NCI-H1694 (cell line): ENCODE measurements around the gene CYP4F2.
"Not testable (repeated sequence)": the region's sequence is repeated elsewhere in the genome, so short reads cannot be mapped to it uniquely, and the experiment has no call there.

Experiments used
- DNase-seq: peaks from one replicate; lab custom pipeline; 2025; lab: John Stamatoyannopoulos, UW

Gene CYP4F2

GRCh38 chr19:15897738-15898276 is at the start of gene CYP4F2:
Gene CYP4F2, minus strand, starts transcription at chr19:15898074. Its CDS starts 463 bp downstream, at chr19:15897611.
- DNase-seq = no peak

GRCh38 chr19:15945301-15945700 is 47.4 kb upstream of the CYP4F2 start:
- no peak for DNase-seq

GRCh38 chr19:15944401-15944800 is 46.5 kb upstream of the CYP4F2 start:
- no peak for DNase-seq

GRCh38 chr19:15937771-15938170 is 39.9 kb upstream of the CYP4F2 start:
- no peak for DNase-seq

- DNase-seq = no peak
Observed at GRCh38 chr19:15936950-15937349, 39.1 kb upstream of the CYP4F2 start.

- no peak for DNase-seq
Observed at GRCh38 chr19:15936173-15936572, 38.3 kb upstream of the CYP4F2 start.

- no peak for DNase-seq
Observed at GRCh38 chr19:15935167-15935702, 37.4 kb upstream of the CYP4F2 start.

GRCh38 chr19:15934332-15935078 is 36.6 kb upstream of the CYP4F2 start, which contains the start of gene CYP4F11:
Gene CYP4F11, minus strand, starts transcription at chr19:15934529. Its CDS starts 121 bp downstream, at chr19:15934408.
- no peak for DNase-seq

GRCh38 chr19:15933761-15934331 is 36.0 kb upstream of the CYP4F2 start:
- DNase-seq = not testable (repeated sequence)

GRCh38 chr19:15928321-15928720 is 30.4 kb upstream of the CYP4F2 start:
- no peak for DNase-seq

- DNase-seq = no peak
Observed at GRCh38 chr19:15926484-15926883, 28.6 kb upstream of the CYP4F2 start.

GRCh38 chr19:15923702-15924101 is 25.8 kb upstream of the CYP4F2 start:
- no peak for DNase-seq

GRCh38 chr19:15922021-15922420 is 24.1 kb upstream of the CYP4F2 start:
- DNase-seq = no peak

GRCh38 chr19:15919243-15919642 is 21.4 kb upstream of the CYP4F2 start:
- DNase-seq = no peak

GRCh38 chr19:15915109-15915508 is 17.2 kb upstream of the CYP4F2 start:
- no peak for DNase-seq

- no peak for DNase-seq
Observed at GRCh38 chr19:15913830-15914229, 16.0 kb upstream of the CYP4F2 start.

GRCh38 chr19:15913384-15913783 is 15.5 kb upstream of the CYP4F2 start:
- DNase-seq = no peak

- DNase-seq = no peak
Observed at GRCh38 chr19:15911599-15912235, 13.8 kb upstream of the CYP4F2 start.

- no peak for DNase-seq
Observed at GRCh38 chr19:15905026-15905425, 7.2 kb upstream of the CYP4F2 start.

GRCh38 chr19:15902898-15903297 is 5.0 kb upstream of the CYP4F2 start:
- DNase-seq = not testable (repeated sequence)

GRCh38 chr19:15902254-15902653 is 4.4 kb upstream of the CYP4F2 start:
- no peak for DNase-seq

GRCh38 chr19:15900504-15900903 is 2.6 kb upstream of the CYP4F2 start:
- DNase-seq = no peak

- not testable (repeated sequence) for DNase-seq
Observed at GRCh38 chr19:15900032-15900431, 2.2 kb upstream of the CYP4F2 start.
